HepG2 (cell line): ENCODE data around the gene METTL5. TPM values are rescaled to one million over a fixed set of nuclear protein-coding genes. Genes with fewer than 3 reads are reported as not detected.
A peak's percentile ranks its signal among the peaks of the same experiment; 100 is the strongest.

Source experiments
- FOXM1 ChIP-seq: sonication (generic); formaldehyde crosslinking; IDR thresholded peaks from 2 replicates; pipeline ENCODE4 v1.5.0; 2020; ENCODE audit warnings: missing genetic modification reagents
- GLMP ChIP-seq: sonication (generic); formaldehyde crosslinking; IDR thresholded peaks from 2 replicates; pipeline ENCODE4 v1.9.0; 2021; ENCODE audit warnings: missing genetic modification reagents, mild to moderate bottlenecking, borderline replicate concordance
- HNF1A ChIP-seq, 2 experiments: sonication (generic) in 1 of 2; formaldehyde crosslinking in 1 of 2; IDR thresholded peaks; 2 replicates each; pipeline versions ENCODE4 v1.4.0 to v1.6.1; 2016 to 2020; ENCODE audit warnings: borderline replicate concordance in 1 of 2, low read depth in 1 of 2, mild to moderate bottlenecking in 1 of 2, missing genetic modification reagents in 1 of 2
- MAZ ChIP-seq, 2 experiments: sonication (generic) in 1 of 2; formaldehyde crosslinking in 1 of 2; IDR thresholded peaks; 2 replicates each; pipeline versions ENCODE4 v1.5.0 to v1.6.1; 2012 to 2020; ENCODE audit warnings: low read depth in 2 of 2, mild to moderate bottlenecking in 2 of 2, borderline replicate concordance in 1 of 2, improper control_type of control experiment in 1 of 2, low read length in 1 of 2, missing genetic modification reagents in 1 of 2, moderate library complexity in 1 of 2
- NR2F6 ChIP-seq, 2 experiments: IDR thresholded peaks; 2 replicates each; pipeline ENCODE4 v1.6.1; 2016; ENCODE audit warnings: antibody characterized with exemption in 1 of 2, mild to moderate bottlenecking in 1 of 2
- POGK ChIP-seq: sonication (generic); formaldehyde crosslinking; conservative IDR thresholded peaks from 2 replicates; pipeline ENCODE4 v1.8.0; 2022; ENCODE audit warnings: mild to moderate bottlenecking, moderate library complexity, missing genetic modification reagents
- RCOR2 ChIP-seq: IDR thresholded peaks from 2 replicates; pipeline ENCODE4 v1.6.1; 2016; ENCODE audit warnings: missing biosample characterization, missing genetic modification reagents
- SATB2 ChIP-seq: sonication (generic); formaldehyde crosslinking; IDR thresholded peaks from 2 replicates; pipeline ENCODE4 v1.5.0; 2020; ENCODE audit warnings: missing genetic modification reagents
- STAG1 ChIP-seq: sonication (generic); formaldehyde crosslinking; IDR thresholded peaks from 2 replicates; pipeline ENCODE4 v1.4.0; 2020; ENCODE audit warnings: missing genetic modification reagents
- TBX2 ChIP-seq: sonication (generic); formaldehyde crosslinking; IDR thresholded peaks from 2 replicates; pipeline ENCODE4 v1.5.0; 2020; ENCODE audit warnings: missing genetic modification reagents, mild to moderate bottlenecking, borderline replicate concordance
- ZNF317 ChIP-seq: sonication (generic); formaldehyde crosslinking; IDR thresholded peaks from 2 replicates; pipeline ENCODE4 v1.5.0; 2020; ENCODE audit warnings: mild to moderate bottlenecking, missing genetic modification reagents
- ZNF512B ChIP-seq: sonication (generic); formaldehyde crosslinking; IDR thresholded peaks from 2 replicates; pipeline ENCODE4 v1.5.1; 2020; ENCODE audit warnings: missing genetic modification reagents, mild to moderate bottlenecking, borderline replicate concordance
- ZNF563 ChIP-seq: sonication (generic); formaldehyde crosslinking; IDR thresholded peaks from 2 replicates; pipeline ENCODE4 v1.8.0; 2022; ENCODE audit warnings: mild to moderate bottlenecking, moderate library complexity, missing genetic modification reagents
- ZNF773 ChIP-seq: sonication (generic); formaldehyde crosslinking; IDR thresholded peaks from 2 replicates; pipeline ENCODE4 v1.4.0; 2020; ENCODE audit warnings: missing genetic modification reagents, borderline replicate concordance
- ZNF83 ChIP-seq: sonication (generic); formaldehyde crosslinking; IDR thresholded peaks from 2 replicates; pipeline ENCODE4 v1.4.0; 2020; ENCODE audit warnings: missing genetic modification reagents, mild to moderate bottlenecking, borderline replicate concordance
- ZSCAN22 ChIP-seq: sonication (generic); formaldehyde crosslinking; IDR thresholded peaks from 2 replicates; pipeline ENCODE4 v1.4.0; 2020; ENCODE audit warnings: mild to moderate bottlenecking, missing genetic modification reagents
- polyA plus RNA-seq, 8 experiments: library from polyadenylated mRNA; depleted of rRNA in 3 of 8; stranded (reverse) in 7 of 8; unstranded in 1 of 8; fragments of >200 nt; fragmentation: Illumina TruSeq in 4 of 8; extraction: Trizol in 4 of 8; gene quantifications; 2 replicates each; pipeline versions ENCODE4 v1.2.1 to v1.2.3, GENCODE V29; 2011 to 2016; ENCODE audit warnings: low read depth in 4 of 8, missing spikeins in 1 of 8, mixed read lengths in 1 of 8; ENCODE audit not compliant: insufficient read depth in 1 of 8
- total RNA-seq, 5 experiments: library from RNA; depleted of rRNA; stranded (reverse); fragments of >200 nt; fragmentation: Illumina TruSeq; extraction: Trizol; gene quantifications; 2 replicates each; pipeline ENCODE4 v1.2.3, GENCODE V29; 2016; ENCODE audit warnings: low read depth in 1 of 5

The METTL5 gene
- total and polyA plus RNA-seq, 2 of the 13 experiments (the other 11 are each of a cell fraction or from before 2014, with no cell fraction given) = 50.7 to 95.1 TPM

GRCh38 chr2:169824373-169825333 lies at the start of gene METTL5 (continued):
- TF ChIP-seq HNF1A (IDR thresholded peaks at IDR 0.05; ENCODE audit: low read depth) (no peak), HNF1A (CRISPR knock-in tag; IDR thresholded peaks at IDR 0.05; ENCODE audit: borderline replicate concordance) (peak; percentile 70), STAG1 (CRISPR knock-in tag) (peak; percentile 96), TBX2 (peak; percentile 89), ZNF83 (CRISPR knock-in tag) (no peak), NR2F6 (IDR thresholded peaks at IDR 0.05) (no peak), NR2F6 (CRISPR knock-in tag; IDR thresholded peaks at IDR 0.05) (peak; percentile 42), FOXM1 (0 out of 2 replicates have a peak, but pooled peaks have one; percentile 72), ZNF773 (CRISPR knock-in tag) (peak; percentile 90; the same call in 1 of the 2 replicates), ZNF317 (no peak), MAZ (IDR thresholded peaks at IDR 0.05; ENCODE audit: borderline replicate concordance, low read depth, low read length) (peak; percentile 75; the same call in 1 of the 2 replicates), MAZ (CRISPR knock-in tag; IDR thresholded peaks at IDR 0.05; ENCODE audit: low read depth) (peak; percentile 97), RCOR2 (CRISPR knock-in tag) (peak; percentile 62; the same call in 1 of the 2 replicates), ZSCAN22 (CRISPR knock-in tag) (peak; percentile 84; the same call in 1 of the 2 replicates), ZNF563 (peak; percentile 93), GLMP (no peak; the same call in 1 of the 2 replicates), POGK (CRISPR knock-in tag) (peak; percentile 99), ZNF512B (CRISPR knock-in tag) (peak; percentile 32; the same call in 1 of the 2 replicates), SATB2 (CRISPR knock-in tag) (0 out of 2 replicates have a peak, but pooled peaks have one; percentile 77)
